K562 (cell line): Measurements from ENCODE around the gene HSPA1B. TPM values are rescaled to one million over a fixed set of nuclear protein-coding genes. Genes with fewer than 3 reads are reported as not detected.
A peak's percentile ranks its signal among the peaks of the same experiment; 100 is the strongest.

Source experiments
- BCLAF1 ChIP-seq, 2 experiments: fragments of 450-650 bp in 1 of 2; IDR thresholded peaks; 2 replicates each; pipeline ENCODE4 v1.6.1; 2011 to 2017; ENCODE audit warnings: low read depth in 2 of 2, antibody characterized with exemption in 1 of 2, borderline replicate concordance in 1 of 2, low read length in 1 of 2, mild to moderate bottlenecking in 1 of 2, mixed read lengths in 1 of 2; ENCODE audit not compliant: control insufficient read depth in 1 of 2
- CBX3 ChIP-seq, 2 experiments: IDR thresholded peaks; 1 replicate in 1 of 2; 2 replicates in 1 of 2; pipeline ENCODE4 v1.6.1; 2012; ENCODE audit warnings: inconsistent platforms in 2 of 2, low read length in 2 of 2, borderline replicate concordance in 1 of 2, control low read depth in 1 of 2
- CHD4 ChIP-seq: fragments of 200-600 bp; sonication (generic); IDR thresholded peaks from 3 replicates; pipeline ENCODE4 v1.6.1; 2012; ENCODE audit warnings: low read depth, mild to moderate bottlenecking, mixed read lengths, low read length, inconsistent platforms; ENCODE audit not compliant: insufficient read depth, insufficient replicate concordance, poor library complexity, severe bottlenecking
- EP300 ChIP-seq: IDR thresholded peaks from 2 replicates; pipeline ENCODE4 v1.6.1; 2012; ENCODE audit warnings: low read length, improper control_type of control experiment
- FUS ChIP-seq: fragments of 200-400 bp; formaldehyde crosslinking; optimal IDR thresholded peaks from 2 replicates; pipeline ENCODE3; 2017; ENCODE audit warnings: low read depth, low read length
- HLTF ChIP-seq: fragments of 450-650 bp; IDR thresholded peaks from 2 replicates; pipeline ENCODE4 v1.6.1; 2016
- NR3C1 ChIP-seq: sonication (generic); formaldehyde crosslinking; IDR thresholded peaks from 2 replicates; pipeline ENCODE4 v1.8.1; 2022; ENCODE audit warnings: missing genetic modification reagents
- POLR3G ChIP-seq: IDR thresholded peaks from 2 replicates; pipeline ENCODE4 v1.6.1; 2011; ENCODE audit not compliant: insufficient read length, insufficient replicate concordance; ENCODE audit errors: extremely low read depth
- SETDB1 ChIP-seq: IDR thresholded peaks from one replicate; pipeline ENCODE4 v1.6.1; 2012; ENCODE audit warnings: low read length, control low read depth, inconsistent platforms
- UBTF ChIP-seq, 2 experiments: IDR thresholded peaks; 2 replicates each; pipeline ENCODE4 v1.6.1; 2012; ENCODE audit warnings: improper control_type of control experiment in 2 of 2, low read depth in 2 of 2, low read length in 2 of 2, borderline replicate concordance in 1 of 2
- ZBED1 ChIP-seq: IDR thresholded peaks from 2 replicates; pipeline ENCODE4 v1.6.1; 2014
- ZNF124 ChIP-seq: sonication (generic); formaldehyde crosslinking; IDR thresholded peaks from 2 replicates; pipeline ENCODE4 v1.8.1; 2022; ENCODE audit warnings: missing genetic modification reagents
- ZNF324 ChIP-seq: fragments of 250-450 bp; sonication (Bioruptor Pico); IDR thresholded peaks from 2 replicates; pipeline ENCODE4 v1.4.0; 2020; ENCODE audit warnings: mild to moderate bottlenecking
- ZNF764 ChIP-seq: fragments of 250-450 bp; sonication (Bioruptor Pico); IDR thresholded peaks from 2 replicates; pipeline ENCODE4 v1.4.0; 2020; ENCODE audit warnings: low read depth, mild to moderate bottlenecking, moderate library complexity
- polyA plus RNA-seq, 8 experiments: library from polyadenylated mRNA; depleted of rRNA in 4 of 8; stranded (reverse) in 5 of 8; unstranded in 3 of 8; fragments of >200 nt; fragmentation: Nextera tagmentation in 2 of 8; fragmentation: Illumina TruSeq in 1 of 8; extraction: Ambion mirVana in 2 of 8; extraction: Trizol in 1 of 8; gene quantifications; 2 replicates each; pipeline versions ENCODE4 v1.2.1 to v1.2.3, GENCODE V29; 2011 to 2014; ENCODE audit warnings: inconsistent platforms in 1 of 8, missing spikeins in 1 of 8
- total RNA-seq, 7 experiments: library from RNA; depleted of rRNA in 6 of 7; stranded (reverse); fragments of >200 nt in 6 of 7; fragmentation: Illumina TruSeq in 2 of 7; extraction: Trizol in 2 of 7; gene quantifications; 2 replicates each; pipeline versions ENCODE4 v1.2.1 to v1.2.3, GENCODE V29; 2011 to 2021; ENCODE audit warnings: low replicate concordance in 1 of 7
- TF ChIP-seq, protein P1 (sequence below): sonication (generic); formaldehyde crosslinking; IDR thresholded peaks from 2 replicates; pipeline ENCODE4 v1.8.0; 2023; ENCODE audit warnings: missing genetic modification reagents, mild to moderate bottlenecking, borderline replicate concordance
- TF ChIP-seq, protein P2 (sequence below): fragments of 250-450 bp; sonication (Bioruptor Pico); IDR thresholded peaks from 2 replicates; pipeline ENCODE4 v1.9.0; 2021; ENCODE audit warnings: mild to moderate bottlenecking

The HSPA1B gene
- total and polyA plus RNA-seq, 9 of the 15 experiments (the other 6 are each of a cell fraction or from before 2014, with no cell fraction given): 0.27 to 227 (median 51.2) TPM

GRCh38 chr6:31829633-31830283, 2.2 kb downstream of the HSPA1B start (continued):
- TF ChIP-seq, protein P1, sequence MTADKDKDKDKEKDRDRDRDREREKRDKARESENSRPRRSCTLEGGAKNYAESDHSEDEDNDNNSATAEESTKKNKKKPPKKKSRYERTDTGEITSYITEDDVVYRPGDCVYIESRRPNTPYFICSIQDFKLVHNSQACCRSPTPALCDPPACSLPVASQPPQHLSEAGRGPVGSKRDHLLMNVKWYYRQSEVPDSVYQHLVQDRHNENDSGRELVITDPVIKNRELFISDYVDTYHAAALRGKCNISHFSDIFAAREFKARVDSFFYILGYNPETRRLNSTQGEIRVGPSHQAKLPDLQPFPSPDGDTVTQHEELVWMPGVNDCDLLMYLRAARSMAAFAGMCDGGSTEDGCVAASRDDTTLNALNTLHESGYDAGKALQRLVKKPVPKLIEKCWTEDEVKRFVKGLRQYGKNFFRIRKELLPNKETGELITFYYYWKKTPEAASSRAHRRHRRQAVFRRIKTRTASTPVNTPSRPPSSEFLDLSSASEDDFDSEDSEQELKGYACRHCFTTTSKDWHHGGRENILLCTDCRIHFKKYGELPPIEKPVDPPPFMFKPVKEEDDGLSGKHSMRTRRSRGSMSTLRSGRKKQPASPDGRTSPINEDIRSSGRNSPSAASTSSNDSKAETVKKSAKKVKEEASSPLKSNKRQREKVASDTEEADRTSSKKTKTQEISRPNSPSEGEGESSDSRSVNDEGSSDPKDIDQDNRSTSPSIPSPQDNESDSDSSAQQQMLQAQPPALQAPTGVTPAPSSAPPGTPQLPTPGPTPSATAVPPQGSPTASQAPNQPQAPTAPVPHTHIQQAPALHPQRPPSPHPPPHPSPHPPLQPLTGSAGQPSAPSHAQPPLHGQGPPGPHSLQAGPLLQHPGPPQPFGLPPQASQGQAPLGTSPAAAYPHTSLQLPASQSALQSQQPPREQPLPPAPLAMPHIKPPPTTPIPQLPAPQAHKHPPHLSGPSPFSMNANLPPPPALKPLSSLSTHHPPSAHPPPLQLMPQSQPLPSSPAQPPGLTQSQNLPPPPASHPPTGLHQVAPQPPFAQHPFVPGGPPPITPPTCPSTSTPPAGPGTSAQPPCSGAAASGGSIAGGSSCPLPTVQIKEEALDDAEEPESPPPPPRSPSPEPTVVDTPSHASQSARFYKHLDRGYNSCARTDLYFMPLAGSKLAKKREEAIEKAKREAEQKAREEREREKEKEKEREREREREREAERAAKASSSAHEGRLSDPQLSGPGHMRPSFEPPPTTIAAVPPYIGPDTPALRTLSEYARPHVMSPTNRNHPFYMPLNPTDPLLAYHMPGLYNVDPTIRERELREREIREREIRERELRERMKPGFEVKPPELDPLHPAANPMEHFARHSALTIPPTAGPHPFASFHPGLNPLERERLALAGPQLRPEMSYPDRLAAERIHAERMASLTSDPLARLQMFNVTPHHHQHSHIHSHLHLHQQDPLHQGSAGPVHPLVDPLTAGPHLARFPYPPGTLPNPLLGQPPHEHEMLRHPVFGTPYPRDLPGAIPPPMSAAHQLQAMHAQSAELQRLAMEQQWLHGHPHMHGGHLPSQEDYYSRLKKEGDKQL: no peak
- TF ChIP-seq NR3C1 (CRISPR knock-in tag) (no peak), BCLAF1 (IDR thresholded peaks at IDR 0.05; ENCODE audit: borderline replicate concordance in 1 of 2, control insufficient read depth in 1 of 2, low read depth in 2 of 2, low read length in 1 of 2) (no peak), POLR3G (no peak), ZNF764 (no peak), CHD4 (no peak), EP300 (no peak), ZNF324 (CRISPR knock-in tag) (peak; percentile 50; the same call in 1 of the 2 replicates), UBTF (IDR thresholded peaks at IDR 0.05; ENCODE audit: borderline replicate concordance in 1 of 2, low read depth in 2 of 2, low read length in 2 of 2) (no peak), SETDB1 (no peak), ZBED1 (peak; percentile 59; the same call in 1 of the 2 replicates), HLTF (no peak), ZNF124 (CRISPR knock-in tag) (no peak), CBX3 (IDR thresholded peaks at IDR 0.05; ENCODE audit: borderline replicate concordance in 1 of 2, low read length in 2 of 2) (peak in 1 of 2 experiments; percentile 25; a peak in 1 of 3 replicates), FUS (no peak)
- TF ChIP-seq, protein P2, sequence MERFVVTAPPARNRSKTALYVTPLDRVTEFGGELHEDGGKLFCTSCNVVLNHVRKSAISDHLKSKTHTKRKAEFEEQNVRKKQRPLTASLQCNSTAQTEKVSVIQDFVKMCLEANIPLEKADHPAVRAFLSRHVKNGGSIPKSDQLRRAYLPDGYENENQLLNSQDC (CRISPR knock-in tag): no peak
